SK-N-SH treated with all-trans-retinoic acid at 6 μM for 48 hours (cell line): ENCODE data around the gene BSG.

Experiments used
- ATAC-seq: fragments of 200-7000 bp; cut with Tn5 transposase; 3 replicates; pipeline ENCODE4 v1.9.1; 2020; ENCODE audit warnings: mild to moderate bottlenecking, moderate library complexity
- ARNTL ChIP-seq: fragments of 450-650 bp; formaldehyde crosslinking; IDR thresholded peaks from 2 replicates; pipeline ENCODE4 v1.5.0; 2020; ENCODE audit warnings: low read depth, mild to moderate bottlenecking, moderate library complexity, borderline replicate concordance
- BACH2 ChIP-seq: fragments of 250-450 bp; sonication (Bioruptor Pico); IDR thresholded peaks from 2 replicates; pipeline ENCODE4 v1.9.0; 2021; ENCODE audit warnings: mild to moderate bottlenecking, borderline replicate concordance
- CREB5 ChIP-seq: fragments of 250-450 bp; sonication (Bioruptor Pico); IDR thresholded peaks from 2 replicates; pipeline ENCODE4 v1.5.1; 2020; ENCODE audit warnings: low read depth, mild to moderate bottlenecking, moderate library complexity
- CSDC2 ChIP-seq: fragments of 250-450 bp; sonication (Bioruptor Pico); IDR thresholded peaks from 2 replicates; pipeline ENCODE4 v1.5.0; 2020; ENCODE audit warnings: mild to moderate bottlenecking, moderate library complexity
- CSRNP3 ChIP-seq: fragments of 250-450 bp; sonication (Bioruptor Pico); IDR thresholded peaks from 2 replicates; pipeline ENCODE4 v1.5.1; 2021; ENCODE audit warnings: mild to moderate bottlenecking, moderate library complexity
- ESRRG ChIP-seq: fragments of 250-450 bp; sonication (Bioruptor Pico); IDR thresholded peaks from 2 replicates; pipeline ENCODE4 v1.6.1; 2021; ENCODE audit warnings: mild to moderate bottlenecking
- GLIS3 ChIP-seq: fragments of 250-450 bp; sonication (Bioruptor Pico); IDR thresholded peaks from 2 replicates; pipeline ENCODE4 v1.5.0; 2020; ENCODE audit warnings: mild to moderate bottlenecking, moderate library complexity
- ISL1 ChIP-seq: fragments of 250-450 bp; sonication (Bioruptor Pico); IDR thresholded peaks from 2 replicates; pipeline ENCODE4 v2.1.2; 2022; ENCODE audit warnings: mild to moderate bottlenecking, moderate library complexity
- OSR1 ChIP-seq: fragments of 250-450 bp; sonication (Bioruptor Pico); IDR thresholded peaks from 2 replicates; pipeline ENCODE4 v1.8.0; 2022; ENCODE audit warnings: moderate library complexity, mild to moderate bottlenecking, inconsistent platforms
- PATZ1 ChIP-seq: fragments of 250-450 bp; sonication (Bioruptor Pico); IDR thresholded peaks from 2 replicates; pipeline ENCODE4 v1.8.0; 2020; ENCODE audit warnings: mild to moderate bottlenecking, moderate library complexity, borderline replicate concordance
- POU6F1 ChIP-seq: fragments of 250-450 bp; sonication (Bioruptor Pico); IDR thresholded peaks from 2 replicates; pipeline ENCODE4 v1.8.0; 2021; ENCODE audit warnings: low read depth, mild to moderate bottlenecking, moderate library complexity, borderline replicate concordance
- RARB ChIP-seq: fragments of 250-450 bp; sonication (Bioruptor Pico); IDR thresholded peaks from 2 replicates; pipeline ENCODE4 v1.8.0; 2021; ENCODE audit warnings: mild to moderate bottlenecking, moderate library complexity
- TCF4 ChIP-seq: fragments of 250-450 bp; sonication (Bioruptor Pico); IDR thresholded peaks from 2 replicates; pipeline ENCODE4 v1.8.0; 2021; ENCODE audit warnings: mild to moderate bottlenecking, moderate library complexity, borderline replicate concordance
- TOX ChIP-seq: fragments of 250-450 bp; sonication (Bioruptor Pico); IDR thresholded peaks from 2 replicates; pipeline ENCODE4 v1.8.0; 2021; ENCODE audit warnings: mild to moderate bottlenecking, moderate library complexity, borderline replicate concordance
- ZC3H10 ChIP-seq: fragments of 250-450 bp; sonication (Bioruptor Pico); IDR thresholded peaks from 2 replicates; pipeline ENCODE4 v1.5.1; 2021; ENCODE audit warnings: mild to moderate bottlenecking, moderate library complexity
- ZFP3 ChIP-seq: fragments of 250-450 bp; sonication (Bioruptor Pico); IDR thresholded peaks from 2 replicates; pipeline ENCODE4 v1.5.0; 2020; ENCODE audit warnings: mild to moderate bottlenecking, moderate library complexity
- ZNF565 ChIP-seq: fragments of 450-650 bp; formaldehyde crosslinking; conservative IDR thresholded peaks from 2 replicates; pipeline ENCODE4 v1.5.0; 2020; ENCODE audit warnings: low read depth, mild to moderate bottlenecking, moderate library complexity
- ZNF70 ChIP-seq: fragments of 450-650 bp; formaldehyde crosslinking; IDR thresholded peaks from 2 replicates; pipeline ENCODE4 v1.5.0; 2020; ENCODE audit warnings: mild to moderate bottlenecking, moderate library complexity
- ZNF8 ChIP-seq: fragments of 450-650 bp; formaldehyde crosslinking; IDR thresholded peaks from 2 replicates; pipeline ENCODE4 v1.5.0; 2020; ENCODE audit warnings: mild to moderate bottlenecking, moderate library complexity

BSG gene

DNA sequence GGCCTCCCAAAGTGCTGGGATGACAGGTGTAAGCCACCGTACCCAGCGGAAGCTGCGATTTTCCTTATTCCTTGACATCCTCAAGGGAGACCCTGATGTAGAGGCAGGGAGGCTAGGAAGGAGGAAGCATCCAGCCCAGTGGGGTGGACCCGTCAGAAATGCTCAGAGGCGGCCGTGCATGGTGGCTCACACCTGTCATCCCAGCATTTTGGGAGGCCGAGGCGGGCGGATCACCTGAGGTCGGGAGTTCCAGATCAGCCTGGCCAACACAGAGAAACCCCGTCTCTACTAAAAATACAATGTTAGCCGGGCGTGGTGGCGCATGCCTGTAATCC, 17.0 kb upstream of the BSG start:
- TF ChIP-seq CSDC2 (CRISPR knock-in tag) (no peak), ZNF70 (no peak), PATZ1 (CRISPR knock-in tag) (no peak), ZNF565 (no peak), TCF4 (no peak)
- no peak for ATAC-seq

- TF ChIP-seq ARNTL (CRISPR knock-in tag) (no peak), ZFP3 (no peak), PATZ1 (CRISPR knock-in tag) (no peak), ZNF565 (no peak), ZNF8 (CRISPR knock-in tag) (no peak), BACH2 (CRISPR knock-in tag) (no peak), ZC3H10 (CRISPR knock-in tag) (no peak), ZNF70 (no peak), ESRRG (CRISPR knock-in tag) (no peak), GLIS3 (no peak), POU6F1 (no peak), OSR1 (no peak), TCF4 (no peak)
- TF ChIP-seq, all 23 proteins: peak for 0
- ATAC-seq, result no peak
Observed at GRCh38 chr19:556611-557382, 15.6 kb upstream of the BSG start.

GRCh38 chr19:558770-559439, 13.5 kb upstream of the BSG start:
- no peak for TF ChIP-seq POU6F1
- no peak for TF ChIP-seq ZC3H10 (CRISPR knock-in tag)
- ATAC-seq, result no peak

GRCh38 chr19:560121-560520, 12.3 kb upstream of the BSG start:
- no peak for TF ChIP-seq CSDC2 (CRISPR knock-in tag)
- no peak for TF ChIP-seq ZNF70
- TF ChIP-seq ESRRG (CRISPR knock-in tag), result no peak
- TF ChIP-seq CSRNP3 (CRISPR knock-in tag), result no peak
- no peak for TF ChIP-seq PATZ1 (CRISPR knock-in tag)
- no peak for TF ChIP-seq TOX (CRISPR knock-in tag)
- no peak for TF ChIP-seq TCF4
- no peak for TF ChIP-seq ISL1 (CRISPR knock-in tag)
- TF ChIP-seq RARB (CRISPR knock-in tag), result no peak
- no peak for TF ChIP-seq ZNF8 (CRISPR knock-in tag)
- no peak for TF ChIP-seq ZC3H10 (CRISPR knock-in tag)
- no peak for TF ChIP-seq OSR1
- TF ChIP-seq ZFP3, result no peak
- TF ChIP-seq CREB5, result no peak
- no peak for TF ChIP-seq BACH2 (CRISPR knock-in tag)
- ATAC-seq, result no peak
